Superior temporal gyrus (tissue), 1 donor: ENCODE measurements around the gene CHRM2.

Experiments
- DNase-seq: peaks from one replicate; pipeline ENCODE4 v3.0.0-alpha.2; 2016; ENCODE audit errors: extremely low spot score

Gene CHRM2

DNA sequence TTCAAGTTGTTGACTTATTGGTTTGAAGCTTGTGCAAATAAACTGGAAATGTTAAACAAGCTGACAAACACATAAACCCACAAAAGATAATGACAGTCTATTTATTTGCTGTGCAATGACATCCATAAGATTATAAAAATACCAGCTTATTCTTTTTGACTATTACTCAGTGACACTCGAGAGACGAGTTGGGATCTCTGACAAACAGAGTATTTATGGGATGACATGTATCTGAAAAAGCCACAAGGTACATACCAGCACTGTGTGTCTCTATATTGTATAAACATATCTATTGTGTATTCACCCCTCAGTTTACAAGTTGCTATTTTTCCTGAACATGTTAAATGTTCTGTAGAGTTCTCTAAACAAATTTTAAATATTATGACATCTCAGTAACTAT, 88.9 kb downstream of the CHRM2 start:
- no peak for DNase-seq

DNA sequence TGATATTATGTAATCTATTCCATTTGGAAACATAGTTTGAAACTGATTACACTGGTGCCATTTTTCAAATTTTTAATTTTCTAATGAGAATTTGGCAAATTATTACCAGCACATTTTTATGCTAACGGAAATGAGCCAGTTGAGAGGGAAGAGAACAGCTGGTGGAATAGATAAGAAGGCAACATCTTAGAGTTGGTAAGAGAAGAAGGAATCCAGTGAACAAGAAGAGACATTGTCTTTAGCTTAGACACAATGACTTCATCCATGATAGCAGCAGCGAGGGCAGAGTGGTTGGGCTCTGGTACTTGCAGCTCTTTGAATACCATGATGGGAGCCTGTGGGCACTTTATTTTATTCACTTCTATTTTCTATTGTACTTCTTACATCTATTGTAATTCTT, 89.6 kb downstream of the CHRM2 start:
- no peak for DNase-seq

DNA sequence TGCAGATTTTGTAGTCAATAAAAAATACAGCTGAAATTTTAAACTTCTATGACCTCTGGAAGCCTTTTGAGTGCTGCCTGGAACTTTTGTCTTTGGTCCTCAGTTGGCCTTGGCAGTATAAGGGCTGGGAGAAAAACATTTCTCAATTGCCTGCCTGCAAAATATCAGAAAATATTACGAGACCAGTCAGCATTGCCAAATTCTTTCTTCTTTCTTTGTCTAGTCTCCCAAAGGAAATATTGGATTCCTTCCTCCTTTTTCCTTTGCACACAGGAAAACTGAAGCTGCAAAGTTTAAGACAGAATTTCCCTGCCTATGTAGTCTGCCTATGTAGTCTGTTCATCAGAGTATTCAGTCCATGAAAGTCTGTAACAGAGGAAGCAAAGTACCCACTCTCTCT, 95.9 kb downstream of the CHRM2 start:
- DNase-seq, result no peak

DNA sequence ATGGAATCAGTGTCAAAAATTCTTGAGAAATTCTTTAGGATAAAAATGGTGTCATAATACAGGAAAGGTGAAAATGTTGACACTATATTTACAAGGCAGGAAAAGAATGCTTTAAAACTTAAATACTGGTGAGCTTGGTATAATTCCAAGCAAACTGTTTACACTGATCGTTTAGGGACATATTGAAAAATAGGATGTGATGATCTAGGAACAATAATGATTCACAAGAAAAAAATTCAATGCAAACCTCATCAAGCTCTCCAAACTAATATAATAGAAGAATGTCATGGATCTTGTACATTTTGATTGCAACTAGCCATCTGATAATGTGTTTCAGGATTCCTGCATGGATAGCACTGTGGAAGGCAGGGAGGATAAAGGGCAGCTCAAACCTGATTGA, 98.4 kb downstream of the CHRM2 start:
- no peak for DNase-seq

DNA sequence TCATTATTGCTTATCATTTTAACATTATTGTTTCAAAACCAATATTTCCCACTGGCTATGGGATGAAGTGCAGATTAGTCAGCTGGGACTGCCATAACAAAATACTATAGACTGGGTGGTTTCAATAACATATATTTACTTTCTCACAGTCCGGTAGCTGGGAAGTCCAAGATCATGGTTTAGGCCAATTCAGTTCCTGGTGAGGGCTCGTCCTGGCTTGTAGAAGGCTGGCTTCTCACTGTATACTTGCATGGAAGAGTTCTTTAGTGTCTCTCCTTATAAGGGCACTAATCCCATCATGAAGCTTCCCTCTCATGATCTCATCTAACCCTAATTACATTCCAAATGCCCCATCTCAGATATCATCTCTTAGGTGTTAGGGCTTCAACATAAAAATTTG, 101.3 kb downstream of the CHRM2 start:
- no peak for DNase-seq

DNA sequence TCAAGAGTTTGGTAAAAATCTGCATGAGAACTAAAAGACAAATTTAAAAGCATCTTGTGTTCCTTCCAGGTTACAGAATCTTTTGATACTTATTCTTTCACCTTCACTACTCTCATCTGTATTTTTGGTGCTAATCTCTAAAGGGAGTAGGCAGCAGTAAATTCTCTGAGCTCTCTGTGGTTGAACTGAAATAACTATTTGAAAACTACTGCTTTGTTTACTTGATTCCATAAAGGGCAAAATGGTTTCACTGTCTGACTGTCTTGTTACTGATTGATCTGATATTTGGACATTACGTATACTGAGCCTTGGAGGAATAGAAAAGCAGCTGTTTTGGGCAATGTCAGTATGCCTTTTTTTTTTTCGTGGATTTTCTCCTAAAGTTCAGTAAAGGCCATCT, 103.3 kb downstream of the CHRM2 start:
- no peak for DNase-seq

DNA sequence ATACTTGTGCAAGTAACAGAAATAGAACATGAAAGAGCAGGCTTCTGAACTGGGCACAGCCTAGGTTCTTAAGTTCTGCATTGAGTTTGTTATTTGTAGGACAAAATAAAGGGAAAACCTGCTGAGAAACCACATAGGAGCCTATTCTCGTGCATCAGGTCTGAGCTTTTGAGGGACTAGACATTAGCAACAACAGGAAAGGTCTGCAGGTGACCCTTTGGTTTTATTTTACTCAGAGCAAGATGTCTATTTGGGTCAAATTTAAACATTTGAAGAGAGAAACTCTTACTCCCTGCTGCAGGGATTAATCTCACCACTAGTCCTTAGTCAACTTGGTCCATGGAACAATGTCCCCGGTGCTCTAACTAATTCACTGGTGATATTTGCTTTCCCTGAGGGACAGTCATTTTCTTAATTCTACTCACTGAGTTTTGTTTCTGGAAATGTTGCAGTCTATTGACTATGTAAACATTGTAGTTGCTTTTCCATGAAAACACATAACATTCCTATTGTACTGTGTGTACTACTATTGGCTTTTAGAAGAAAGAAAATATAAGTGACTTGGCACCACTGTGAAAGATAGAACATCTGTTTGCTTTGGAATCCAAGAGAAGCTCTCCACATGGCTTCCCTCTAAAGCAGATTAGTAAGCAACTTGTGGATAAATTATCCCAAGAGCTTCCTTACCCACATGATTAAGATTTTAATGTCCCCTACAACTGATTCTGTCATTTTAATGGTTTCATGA, 108.2 kb downstream of the CHRM2 start:
- DNase-seq, result no peak

DNA sequence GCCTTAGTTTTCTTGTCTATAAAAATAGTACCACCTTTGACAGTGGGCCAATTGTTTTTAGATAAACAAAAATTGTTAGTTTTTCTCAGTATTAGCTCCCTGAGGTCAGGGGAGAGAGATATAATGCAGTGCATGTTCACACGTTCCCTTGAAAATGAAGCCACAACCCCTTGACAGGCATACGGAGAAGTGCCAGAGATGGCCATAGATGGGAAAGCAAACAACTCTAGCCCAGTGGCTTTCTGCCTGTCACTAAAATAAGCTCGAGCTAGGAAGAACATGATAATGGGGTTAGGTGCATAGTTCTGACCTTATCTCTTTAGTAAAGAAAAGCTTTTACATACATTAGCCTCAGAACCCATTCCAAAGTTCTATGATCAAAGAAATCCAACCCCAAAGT, 124.9 kb downstream of the CHRM2 start:
- DNase-seq, result no peak

DNA sequence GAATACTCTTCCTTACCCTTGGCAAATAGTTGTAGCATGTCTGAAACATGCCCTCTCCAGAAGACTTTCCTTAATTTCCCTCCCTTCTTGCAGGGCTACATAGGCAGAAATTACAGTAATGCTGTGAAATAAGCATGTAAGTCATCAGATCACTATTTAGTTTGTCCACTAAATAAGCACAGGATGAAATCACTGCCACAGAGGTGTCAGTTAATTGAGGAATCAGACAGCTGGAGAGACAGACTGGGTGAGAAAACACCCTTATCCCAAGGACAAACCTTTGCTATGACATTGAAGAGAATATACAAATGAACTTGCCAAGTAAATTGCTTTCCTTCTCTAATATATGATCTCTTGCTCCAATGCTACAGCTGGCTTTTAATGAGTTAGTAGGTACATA, 129.3 kb downstream of the CHRM2 start:
- DNase-seq, result no peak

DNA sequence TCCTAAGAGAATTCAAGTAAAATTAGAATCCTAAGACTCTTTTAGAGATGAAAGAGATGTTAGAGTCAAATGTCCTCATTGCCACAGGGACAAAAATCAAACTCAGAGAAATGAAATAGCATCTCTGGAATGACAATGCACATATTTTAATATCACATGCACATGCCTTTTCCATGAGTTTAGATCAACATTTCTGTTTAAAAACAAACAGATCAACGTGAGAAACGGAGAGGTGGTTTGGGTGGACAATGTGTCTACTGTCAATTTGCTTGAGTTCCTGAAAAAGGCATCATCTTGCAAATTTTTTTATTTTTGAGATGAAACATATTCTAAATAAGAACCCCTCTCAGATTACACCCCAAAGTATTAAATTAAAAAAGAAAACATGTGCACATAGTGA, 130.0 kb downstream of the CHRM2 start:
- no peak for DNase-seq

DNA sequence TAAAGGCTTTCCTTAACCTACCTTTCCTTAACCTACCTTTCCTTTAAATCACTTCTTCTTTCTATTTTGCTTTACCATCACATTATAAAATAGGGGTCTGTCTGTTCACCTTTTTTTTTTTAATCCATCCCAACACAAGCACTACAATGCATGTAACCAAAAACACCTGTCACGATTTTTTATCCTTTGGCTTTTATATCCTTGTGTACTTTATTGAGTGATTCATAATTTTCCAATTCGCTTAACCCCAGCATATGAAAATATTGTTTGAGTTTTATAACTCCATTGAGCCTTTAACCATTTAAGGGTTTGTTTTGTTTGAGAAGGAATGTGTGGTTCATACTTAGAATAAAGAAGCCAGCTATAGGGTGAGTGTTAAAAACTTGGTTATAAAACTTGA, 132.2 kb downstream of the CHRM2 start:
- DNase-seq, result no peak

DNA sequence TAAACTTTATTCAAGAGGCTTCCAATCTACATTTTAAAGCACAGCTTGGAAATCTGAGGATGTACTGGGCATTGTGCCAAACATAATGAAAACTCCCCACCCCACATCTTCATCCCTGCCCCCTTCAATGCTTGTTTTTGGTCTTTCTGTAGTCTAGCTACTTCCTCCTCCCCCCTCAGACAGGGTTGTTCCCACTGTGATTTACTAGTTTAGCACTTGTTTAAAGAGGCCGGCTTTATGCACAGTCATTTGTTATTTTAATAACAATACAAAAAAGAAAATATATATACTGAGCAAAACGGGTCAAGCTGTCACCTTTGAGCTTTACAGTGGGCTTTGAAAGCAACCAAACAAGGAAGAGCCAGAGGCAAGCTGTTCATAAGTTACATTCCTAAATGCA, 132.6 kb downstream of the CHRM2 start:
- DNase-seq, result no peak

DNA sequence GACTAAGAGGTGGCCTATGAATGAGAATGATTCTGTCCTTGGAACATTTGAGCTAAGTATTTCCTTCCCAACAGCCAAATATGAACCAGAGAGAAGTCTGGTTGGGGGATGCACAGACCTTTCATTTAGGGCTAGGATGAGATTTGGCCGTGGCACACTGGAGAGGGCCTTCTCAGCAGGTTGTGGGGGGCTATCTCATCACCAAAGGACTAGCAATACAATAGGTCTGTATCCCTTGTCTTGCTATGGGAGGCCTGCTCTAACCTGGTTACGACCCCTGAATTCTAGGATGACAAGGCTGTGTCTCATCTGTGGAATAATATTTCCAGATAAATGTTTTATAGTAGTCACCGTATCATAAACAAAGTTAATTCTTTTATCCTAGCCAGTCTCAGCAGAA, 133.0 kb downstream of the CHRM2 start:
- no peak for DNase-seq

DNA sequence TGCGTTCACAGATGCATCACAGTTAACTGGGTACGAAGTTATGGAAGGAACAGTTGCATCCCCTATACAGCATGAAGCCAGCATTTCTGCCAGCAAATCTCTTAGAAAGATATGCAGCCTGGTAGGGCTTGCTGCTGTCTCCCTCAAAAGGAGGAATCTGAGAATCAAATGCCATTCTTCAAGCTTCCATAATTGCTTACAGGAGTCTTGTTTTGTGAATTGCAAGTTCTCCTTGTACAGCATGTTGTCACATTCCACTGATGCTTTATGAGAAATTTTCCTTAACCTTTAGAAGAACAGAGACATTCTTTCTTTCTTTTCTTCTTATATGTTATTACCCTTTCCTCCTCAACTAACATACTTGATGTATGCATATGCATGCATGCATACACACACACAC, 134.6 kb downstream of the CHRM2 start:
- no peak for DNase-seq

DNA sequence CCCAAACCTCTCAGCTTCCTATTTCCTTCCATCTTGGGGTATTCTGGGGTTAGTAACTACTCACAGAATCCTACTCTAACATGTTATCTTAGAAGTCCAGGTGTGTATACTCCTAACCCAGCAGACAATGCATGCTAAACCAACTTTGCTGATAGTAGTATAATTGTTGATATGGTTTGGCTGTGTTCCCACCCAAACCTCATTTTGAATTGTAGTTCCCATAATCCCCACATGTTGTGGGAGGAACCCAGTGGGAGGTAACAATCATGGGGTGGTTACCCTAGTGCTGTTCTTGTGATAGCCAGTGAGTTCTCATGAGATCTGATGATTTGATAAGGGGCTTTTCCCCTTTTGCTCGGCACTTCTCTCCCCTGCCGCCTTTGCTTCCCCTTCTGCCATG, 135.1 kb downstream of the CHRM2 start:
- DNase-seq, result no peak

DNA sequence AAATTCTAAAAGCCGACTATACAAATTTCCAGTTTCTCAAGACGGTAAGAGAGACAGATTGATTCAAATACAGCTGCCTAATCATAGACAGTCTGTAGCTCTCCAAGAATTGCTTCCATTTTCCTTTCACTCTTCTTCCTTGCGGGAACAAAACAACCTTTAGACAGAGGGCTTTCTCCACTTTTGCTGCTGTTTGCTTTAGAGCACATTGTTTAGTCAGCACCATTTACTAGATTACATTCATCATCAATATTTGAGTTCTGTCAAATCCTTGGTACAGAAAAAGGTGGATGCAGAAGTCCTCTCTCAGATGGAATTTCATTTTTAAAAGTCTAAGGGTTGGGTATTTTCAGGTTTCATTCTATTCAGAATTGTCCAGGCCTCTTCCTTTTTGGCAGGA, 137.4 kb downstream of the CHRM2 start:
- DNase-seq, result no peak

DNA sequence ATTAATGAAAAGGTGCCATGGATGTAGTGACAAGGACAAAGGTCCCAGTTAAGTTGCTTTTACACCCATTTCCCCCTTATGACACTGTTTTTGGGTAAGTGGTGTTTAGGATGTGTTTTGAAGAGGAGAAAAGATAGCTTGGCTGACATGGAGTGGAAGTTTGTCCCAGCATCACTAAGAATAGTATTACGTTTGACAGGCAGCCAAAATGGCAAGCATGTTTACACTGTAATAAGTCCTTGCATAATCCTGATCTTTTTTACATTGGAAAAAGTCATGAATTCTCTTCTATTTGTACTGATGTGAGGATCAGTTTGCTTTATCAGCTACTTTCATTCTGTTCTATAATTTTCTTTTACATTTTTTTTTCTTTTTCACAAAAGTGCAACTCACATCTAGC, 137.8 kb downstream of the CHRM2 start:
- DNase-seq, result peak; percentile 52

DNA sequence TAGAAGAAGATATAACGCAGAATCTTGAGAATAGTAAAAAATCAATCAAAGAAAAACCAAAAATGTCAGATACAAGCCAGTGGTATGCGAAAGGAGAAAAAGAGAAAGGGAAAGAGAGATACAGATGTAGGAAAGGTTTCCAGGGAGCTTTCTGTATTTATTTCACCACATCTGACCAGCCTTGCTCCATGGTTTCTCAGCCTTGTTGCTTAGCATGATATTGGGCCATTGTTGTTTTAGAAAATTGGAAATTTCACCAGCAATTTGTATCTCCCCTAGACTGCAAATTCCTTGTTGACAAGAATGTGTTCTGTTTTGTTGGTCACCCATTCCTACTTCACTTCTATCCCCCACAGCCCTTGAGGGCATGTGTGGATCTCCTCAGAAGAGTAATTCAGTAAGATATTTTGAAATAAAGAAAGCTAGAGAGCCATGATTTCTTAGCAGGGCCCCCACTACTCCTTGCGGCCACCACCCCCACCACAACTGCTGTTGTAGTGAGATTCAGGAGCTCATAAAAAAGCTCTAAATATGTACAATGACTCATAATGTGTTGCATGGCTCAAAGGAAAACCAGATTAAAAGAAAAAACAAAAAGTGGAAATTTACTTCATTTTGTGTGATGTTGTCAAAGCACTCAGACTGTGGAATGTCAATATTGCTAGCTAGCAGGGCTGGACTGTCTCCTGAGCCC, 138.7 kb downstream of the CHRM2 start:
- no peak for DNase-seq

DNA sequence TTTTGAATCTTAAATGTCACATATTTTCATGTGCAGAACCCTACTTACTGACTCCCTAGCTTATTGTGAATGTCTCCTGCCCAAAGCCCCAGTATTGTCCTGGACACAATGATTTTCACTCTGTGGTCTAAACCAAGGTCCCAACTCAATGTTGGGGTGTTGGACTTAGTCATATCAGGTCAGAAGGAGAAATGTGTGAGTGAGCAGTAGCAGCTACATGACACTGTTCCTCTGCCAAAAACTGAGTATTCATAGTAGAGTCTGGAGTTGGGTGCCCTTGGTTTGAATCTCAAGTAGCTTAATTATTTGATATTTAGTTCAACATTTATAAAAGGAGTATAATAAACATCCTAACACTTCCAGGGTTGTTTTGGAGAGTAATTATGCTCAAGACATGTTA, 141.0 kb downstream of the CHRM2 start:
- DNase-seq, result no peak

DNA sequence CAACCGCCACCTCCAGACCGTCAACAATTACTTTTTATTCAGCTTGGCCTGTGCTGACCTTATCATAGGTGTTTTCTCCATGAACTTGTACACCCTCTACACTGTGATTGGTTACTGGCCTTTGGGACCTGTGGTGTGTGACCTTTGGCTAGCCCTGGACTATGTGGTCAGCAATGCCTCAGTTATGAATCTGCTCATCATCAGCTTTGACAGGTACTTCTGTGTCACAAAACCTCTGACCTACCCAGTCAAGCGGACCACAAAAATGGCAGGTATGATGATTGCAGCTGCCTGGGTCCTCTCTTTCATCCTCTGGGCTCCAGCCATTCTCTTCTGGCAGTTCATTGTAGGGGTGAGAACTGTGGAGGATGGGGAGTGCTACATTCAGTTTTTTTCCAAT, 146.6 kb downstream of the CHRM2 start:
- no peak for DNase-seq

DNA sequence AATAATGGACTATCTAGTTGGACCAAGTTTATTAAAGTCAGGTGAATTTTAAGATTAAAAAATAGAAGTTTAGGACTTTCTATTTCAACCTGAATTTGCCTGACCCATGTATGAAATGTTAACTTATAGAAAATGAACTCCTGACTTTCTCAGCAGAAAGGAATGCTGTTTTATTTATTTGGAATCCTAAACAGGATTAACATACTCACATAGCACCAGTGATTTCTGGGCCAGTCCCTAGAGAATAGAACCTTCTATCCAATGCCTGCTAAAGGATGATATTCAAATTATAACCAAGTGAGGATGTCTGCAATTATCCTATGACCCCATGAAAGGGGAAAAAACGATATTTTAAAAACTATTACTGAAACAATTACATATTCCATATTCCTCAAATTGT, 148.8 kb downstream of the CHRM2 start:
- DNase-seq, result no peak

DNA sequence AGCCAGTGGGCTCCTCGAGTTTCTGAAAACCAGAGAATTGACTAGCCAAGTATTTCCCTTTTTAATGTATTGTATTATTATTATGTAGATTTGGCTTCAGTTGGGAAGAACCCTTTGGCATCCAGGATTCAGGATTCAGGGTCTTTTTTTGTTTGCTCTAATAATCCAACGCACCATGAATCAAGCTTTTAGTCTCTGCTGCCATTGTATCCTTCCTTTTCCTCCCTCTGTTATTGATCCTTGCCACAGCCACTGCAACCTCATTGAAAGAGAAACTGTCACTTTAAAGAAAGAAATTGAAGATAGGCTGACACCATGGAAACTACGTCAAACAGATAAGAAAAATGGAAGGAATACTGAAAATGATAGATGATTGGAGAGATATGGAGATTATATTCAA, 150.0 kb downstream of the CHRM2 start:
- no peak for DNase-seq

DNA sequence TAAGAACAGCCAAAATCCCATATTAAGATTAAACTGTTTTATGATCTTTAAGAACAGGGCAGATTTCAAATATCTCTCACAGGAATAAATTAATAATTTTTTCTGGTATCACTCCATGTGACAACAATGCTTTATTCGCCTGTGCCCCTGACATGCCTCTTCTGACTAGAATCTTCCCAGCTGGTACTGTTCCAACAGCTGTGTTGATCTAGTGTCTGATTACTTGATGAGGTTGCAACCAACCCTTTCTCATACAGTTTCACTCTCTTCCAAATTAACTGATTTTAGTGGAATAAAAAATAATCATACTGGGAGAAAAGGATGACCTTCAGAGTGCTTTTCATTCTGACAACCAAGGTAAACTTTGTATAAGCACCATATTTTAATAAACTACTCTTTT, 151.9 kb downstream of the CHRM2 start:
- DNase-seq, result no peak
